GM15510 (cell line): Measurements from ENCODE around the gene LMNTD2.

Experiments used
- POLR2A ChIP-seq: IDR thresholded peaks from 3 replicates; pipeline ENCODE4 v1.6.1; 2011; ENCODE audit warnings: borderline replicate concordance; ENCODE audit not compliant: insufficient read length; ENCODE audit errors: extremely low read depth

LMNTD2 gene

DNA sequence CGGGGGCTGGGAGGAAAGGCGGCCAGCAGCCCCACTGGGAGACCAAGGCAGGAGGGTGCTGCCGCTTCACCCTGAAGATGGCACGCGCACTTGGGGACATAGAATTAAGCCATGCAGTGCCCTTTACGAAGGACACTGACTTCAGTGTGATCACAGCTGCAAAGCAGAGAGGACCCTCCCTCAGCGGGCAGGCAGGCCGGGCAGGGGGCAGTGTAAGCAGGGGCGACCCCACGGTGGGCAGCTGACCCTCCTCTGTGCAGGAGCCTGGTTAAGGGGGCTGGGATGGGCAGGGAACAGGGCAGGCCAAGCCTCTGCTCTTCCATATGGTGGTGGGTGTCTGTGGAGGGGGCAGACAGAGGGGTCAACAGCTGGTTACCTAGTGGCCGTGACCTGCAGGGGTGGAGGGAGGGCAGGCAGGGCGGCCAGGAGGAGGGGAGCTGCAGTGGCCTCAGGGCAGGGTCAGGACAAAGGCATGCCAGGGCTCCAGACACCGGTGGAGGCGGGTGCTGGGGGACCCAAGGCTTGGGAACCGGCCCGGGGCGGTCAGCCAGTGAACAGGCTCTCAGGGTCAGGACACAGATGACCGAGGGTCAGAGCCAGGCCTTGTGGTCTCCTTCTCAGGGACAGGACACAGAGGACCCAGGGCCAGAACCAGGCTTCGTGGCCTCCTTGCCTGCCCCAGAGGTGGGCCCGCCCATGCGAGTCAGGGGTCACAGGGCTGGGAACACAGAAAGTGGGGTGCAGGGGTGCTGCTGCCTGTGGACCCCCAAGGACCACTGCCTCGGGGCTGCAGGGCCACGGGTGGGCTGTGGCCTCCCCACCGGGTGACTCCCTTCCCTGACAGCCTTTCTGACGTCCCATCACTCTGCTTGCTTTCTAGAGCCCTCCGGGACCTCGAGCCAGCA, 7.2 kb downstream of the LMNTD2 start:
- TF ChIP-seq POLR2A: no peak

DNA sequence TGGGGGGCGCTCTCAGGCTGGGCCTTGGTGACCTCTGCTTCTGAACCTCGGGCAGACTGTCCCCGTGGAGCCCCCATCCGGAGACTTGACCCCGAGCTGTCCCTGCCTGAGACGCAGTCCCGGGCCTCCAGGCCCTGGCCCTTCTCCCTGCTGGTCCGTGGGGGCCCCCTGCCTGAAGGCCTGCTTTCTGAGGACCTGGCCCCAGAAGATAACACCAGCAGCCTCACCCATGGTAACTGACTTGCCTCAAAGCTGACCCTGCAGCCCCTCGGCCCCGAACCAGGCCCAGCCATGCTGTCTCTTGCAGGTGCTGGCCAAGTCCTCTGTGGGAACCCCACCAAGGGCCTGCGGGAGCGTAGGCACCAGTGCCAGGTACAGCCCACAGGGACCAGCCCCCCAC, 8.9 kb downstream of the LMNTD2 start:
- TF ChIP-seq POLR2A: no peak

DNA sequence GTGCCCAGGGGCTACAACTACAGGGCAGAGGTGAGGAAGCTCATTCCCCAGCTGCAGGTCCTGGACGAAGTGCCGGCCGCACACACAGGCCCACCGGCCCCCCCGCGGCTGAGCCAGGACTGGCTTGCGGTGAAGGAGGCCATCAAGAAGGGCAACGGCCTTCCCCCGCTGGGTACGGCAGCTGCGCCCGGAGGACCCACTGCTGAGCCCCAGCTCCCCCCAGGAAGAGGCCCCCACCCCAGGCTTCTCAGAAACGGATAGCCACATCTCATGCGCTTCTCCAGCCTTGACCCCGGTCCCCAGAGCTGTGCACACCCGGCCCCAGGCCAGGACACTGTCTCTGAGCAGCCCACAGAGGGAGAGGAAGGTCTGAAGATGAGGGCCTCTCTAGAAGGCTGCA, 9.4 kb downstream of the LMNTD2 start:
- no peak for TF ChIP-seq POLR2A

DNA sequence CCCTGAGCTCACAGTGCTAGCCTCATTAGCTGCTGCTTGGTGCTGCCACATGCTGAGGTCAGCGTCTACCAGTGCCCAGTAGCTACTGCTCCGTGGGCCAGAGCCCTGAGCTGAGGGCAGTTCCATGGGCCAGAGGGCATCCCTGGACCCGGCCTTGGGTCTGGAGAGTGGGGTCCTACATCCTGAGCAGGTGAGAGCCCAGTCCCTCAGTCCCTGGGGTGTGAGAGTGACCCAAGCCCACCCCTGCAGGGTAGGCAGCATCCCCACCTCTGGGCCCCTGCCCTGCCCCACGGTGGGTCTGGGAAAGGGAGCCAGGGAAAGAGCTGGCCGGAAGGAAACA, 9.8 kb downstream of the LMNTD2 start:
- no peak for TF ChIP-seq POLR2A

DNA sequence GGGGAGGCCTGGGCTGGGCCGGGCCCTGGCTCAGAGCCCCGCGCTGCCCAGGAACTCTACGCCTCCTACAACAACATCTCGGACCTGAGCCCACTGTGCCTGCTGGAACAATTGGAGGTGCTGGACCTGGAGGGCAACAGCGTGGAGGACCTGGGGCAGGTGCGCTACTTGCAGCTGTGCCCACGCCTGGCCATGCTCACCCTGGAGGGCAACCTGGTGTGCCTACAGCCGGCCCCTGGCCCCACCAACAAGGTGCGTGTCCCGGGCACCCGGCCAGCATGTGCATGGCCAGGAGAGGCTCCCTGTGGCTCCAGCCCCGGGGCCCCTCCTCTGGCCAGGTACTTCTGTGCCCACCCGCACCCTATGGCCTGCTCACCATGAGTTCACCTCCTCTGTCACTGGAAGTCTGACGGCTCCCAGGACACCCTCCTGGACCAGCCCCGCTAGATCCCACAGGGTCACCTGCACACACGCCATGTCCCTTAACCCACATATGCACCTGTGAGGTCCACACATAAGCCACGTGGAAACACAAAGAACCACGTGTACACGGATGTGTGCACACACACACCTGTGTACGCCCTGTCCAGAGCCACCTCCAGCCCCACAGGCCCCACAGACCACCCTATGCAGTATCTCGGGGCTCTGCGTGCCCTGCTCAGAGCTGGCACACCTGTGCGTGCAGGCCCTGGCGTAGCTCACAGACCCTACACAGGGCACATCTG, 10.4 kb downstream of the LMNTD2 start:
- no peak for TF ChIP-seq POLR2A

DNA sequence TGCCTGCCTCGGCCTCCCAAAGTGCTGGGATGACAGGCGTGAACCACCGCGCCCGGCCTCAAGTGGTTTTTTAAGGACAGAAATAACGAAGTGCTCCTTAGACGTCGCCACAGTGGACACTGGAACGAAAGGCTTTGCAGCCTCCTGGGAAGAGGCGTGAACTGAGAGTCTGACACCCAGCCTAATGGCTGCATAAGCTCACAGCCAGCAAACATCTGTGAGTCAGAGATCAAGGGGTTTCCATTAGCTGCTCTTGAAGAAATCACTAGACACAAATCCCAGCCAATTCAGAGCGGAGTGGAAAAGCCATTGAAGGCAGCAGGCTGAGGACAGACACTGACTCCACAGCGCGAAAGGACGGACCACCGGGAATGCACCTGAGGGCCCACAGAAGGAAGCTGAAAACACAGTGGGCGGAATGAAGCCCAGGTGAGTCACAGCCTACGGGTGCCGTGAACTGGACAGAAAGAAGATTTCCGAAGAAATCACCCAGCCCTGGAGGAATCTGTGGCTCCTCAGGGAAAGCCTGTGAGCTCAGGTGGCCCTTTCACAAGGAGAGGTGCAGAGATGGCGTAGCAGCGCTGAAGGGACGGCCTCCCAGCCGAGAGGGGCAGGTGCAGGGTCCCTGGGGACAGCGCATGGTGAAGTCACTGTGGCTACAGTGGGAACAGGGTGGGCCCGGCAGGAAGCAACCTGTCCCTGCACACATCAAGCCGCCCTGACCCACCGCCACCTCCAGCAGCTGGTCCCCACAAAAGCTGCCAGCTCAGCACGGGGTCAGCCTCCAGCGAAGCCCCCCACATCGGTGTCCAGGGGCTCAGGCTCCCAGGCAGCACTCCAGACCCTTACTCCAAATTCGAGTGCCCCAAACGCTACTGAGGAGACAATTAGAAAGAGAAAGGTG, 11.6 kb downstream of the LMNTD2 start:
- no peak for TF ChIP-seq POLR2A

DNA sequence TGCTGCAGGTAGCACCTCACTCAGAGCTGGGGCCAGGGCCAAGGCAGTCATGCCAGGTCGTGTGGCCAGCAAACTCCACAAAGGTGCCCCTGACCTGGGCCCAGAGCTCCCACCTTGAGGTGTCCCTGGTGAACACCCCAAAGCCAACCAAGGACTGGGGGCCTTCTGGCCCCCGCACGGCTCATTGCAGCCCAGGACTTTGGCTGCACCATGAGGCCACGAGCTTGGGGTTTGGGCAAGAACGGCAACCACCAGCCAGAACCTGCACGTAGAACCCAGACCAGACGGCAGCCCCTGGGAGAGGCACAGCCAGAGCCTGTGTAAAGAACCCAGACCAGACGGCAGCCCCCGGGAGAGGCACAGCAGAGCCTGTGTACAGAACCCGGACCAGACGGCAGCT, 15.4 kb downstream of the LMNTD2 start:
- TF ChIP-seq POLR2A: no peak

DNA sequence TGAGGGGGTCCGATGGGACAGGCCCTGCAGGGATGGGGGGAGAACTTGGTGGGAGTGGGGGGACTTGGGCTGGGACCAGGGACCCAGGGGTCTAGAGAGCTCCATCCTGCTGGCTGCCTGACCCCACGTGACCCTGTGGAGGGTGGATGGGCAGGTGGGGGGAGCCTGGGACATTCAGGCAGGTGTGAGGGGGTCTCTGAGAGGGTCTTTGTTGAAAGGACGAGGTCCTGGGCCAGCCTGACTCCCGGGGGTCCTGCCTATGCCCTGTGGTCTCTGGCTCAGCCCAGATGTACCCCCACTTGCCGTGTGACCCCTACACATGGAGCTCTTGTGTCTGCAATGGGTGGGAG, 15.7 kb downstream of the LMNTD2 start:
- TF ChIP-seq POLR2A: no peak

DNA sequence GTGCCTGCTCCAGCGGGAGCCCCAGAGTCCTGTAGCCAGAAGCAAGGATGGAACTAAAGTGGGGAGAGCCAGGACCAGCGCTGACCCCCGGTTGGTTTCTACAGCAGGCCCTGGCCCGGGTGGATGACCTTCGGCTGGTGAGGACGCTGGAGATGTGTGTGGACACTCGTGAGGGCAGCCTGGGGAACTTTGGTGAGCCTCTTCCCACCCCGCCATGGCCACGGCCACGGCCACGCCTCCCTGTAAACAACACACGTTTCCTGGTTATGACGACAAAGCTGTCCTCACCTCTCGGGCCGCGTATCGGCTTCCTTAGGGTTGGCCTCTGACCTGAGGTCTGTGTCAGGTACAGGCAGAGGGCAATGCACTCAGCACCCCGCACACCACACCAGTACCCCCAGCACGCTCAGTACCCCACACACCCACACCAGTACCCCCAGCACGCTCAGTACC, 19.1 kb downstream of the LMNTD2 start:
- no peak for TF ChIP-seq POLR2A

DNA sequence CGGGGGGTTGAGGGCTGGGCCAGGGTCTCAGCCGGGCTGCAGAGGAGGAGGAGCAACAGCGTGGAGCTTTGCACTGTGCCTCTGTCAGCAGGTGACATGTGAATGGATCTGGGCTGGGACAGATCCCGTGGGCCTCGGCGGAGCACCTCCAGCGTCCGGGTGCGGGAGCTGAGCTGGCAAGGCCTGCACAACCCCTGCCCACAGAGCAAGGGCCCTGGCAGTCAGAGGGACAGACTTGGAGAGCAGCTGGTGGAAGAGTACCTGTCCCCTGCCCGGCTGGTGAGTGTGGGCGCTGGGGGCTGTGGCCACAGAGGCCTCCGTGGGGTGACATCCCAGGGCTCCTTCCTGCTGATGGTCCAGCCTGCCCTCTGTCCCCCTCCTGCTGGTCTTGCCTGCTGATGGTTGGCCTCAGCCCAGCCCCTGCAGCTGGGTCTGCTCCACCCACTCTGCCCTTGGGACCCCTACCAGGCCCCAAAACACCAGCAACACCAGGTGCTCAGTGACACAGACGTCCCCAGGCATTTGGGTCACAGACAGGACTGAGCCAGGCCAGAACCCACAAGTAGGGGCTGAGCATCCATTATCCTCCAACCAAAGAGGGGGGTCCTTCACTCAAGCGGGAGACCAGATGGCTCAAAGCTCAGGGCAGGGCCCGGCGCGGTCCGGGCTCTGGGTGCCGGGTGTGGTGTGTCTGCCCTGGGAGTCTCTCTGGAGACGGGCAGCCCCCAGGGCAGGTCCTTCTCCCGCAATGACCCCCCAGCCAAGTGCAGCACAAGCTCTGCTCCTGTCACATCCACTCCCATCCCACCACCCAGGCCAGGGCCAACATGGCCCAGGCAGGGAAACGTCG, 19.7 kb downstream of the LMNTD2 start:
- no peak for TF ChIP-seq POLR2A

DNA sequence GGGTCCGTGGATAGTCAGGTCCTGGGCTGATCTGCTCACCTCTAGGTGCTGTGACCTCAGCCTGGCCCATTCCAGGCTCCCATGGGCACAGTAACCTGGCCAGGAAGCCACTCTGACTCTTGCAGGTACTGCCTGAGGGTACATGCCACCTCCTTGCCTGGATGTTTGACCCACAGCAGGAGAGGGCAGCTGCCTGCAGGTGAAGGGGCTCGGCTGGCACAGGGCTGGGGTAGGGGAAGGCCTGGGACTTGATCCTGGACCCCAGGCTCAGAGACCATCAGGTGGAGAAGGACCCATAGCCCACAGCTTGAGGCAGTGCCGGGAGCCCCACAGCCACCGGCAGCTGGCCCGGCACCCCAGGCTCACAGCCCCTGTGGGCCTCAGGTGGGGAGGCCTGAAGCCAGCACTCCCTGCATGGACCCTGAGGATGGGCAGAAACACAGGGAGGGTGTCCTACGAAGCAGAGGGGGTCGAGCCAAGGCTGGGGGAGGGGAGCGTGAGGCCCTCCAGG, 20.5 kb downstream of the LMNTD2 start:
- TF ChIP-seq POLR2A: no peak

DNA sequence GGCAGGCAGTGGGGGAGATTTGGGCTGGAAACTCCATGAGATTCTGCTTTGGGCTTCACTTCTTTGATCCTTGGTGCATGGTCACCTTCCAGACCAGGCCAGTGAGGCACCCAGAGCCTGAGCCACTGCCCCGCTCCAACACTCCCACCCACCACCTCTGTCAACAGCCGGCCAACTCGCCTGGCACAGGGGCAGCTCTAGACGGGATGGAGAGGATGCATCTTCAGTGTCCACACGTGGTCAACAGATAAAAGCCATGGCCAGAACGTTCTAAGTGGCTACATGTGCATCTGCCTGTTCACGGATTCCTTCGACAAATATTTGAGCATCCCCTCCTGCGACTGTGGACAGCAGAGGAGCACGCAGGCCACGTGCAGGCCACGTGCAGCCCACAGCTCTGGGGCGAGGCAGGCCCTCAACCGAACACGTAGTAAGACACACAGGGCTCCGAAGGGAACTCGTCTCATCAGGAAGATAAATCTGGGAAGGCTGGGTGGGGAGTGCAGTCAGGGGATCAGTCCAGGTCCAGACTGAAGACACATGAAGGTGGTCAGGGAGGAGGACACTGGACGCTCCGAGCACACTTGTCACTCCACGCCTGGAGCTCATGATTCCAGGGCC, 22.0 kb downstream of the LMNTD2 start:
- TF ChIP-seq POLR2A: no peak

DNA sequence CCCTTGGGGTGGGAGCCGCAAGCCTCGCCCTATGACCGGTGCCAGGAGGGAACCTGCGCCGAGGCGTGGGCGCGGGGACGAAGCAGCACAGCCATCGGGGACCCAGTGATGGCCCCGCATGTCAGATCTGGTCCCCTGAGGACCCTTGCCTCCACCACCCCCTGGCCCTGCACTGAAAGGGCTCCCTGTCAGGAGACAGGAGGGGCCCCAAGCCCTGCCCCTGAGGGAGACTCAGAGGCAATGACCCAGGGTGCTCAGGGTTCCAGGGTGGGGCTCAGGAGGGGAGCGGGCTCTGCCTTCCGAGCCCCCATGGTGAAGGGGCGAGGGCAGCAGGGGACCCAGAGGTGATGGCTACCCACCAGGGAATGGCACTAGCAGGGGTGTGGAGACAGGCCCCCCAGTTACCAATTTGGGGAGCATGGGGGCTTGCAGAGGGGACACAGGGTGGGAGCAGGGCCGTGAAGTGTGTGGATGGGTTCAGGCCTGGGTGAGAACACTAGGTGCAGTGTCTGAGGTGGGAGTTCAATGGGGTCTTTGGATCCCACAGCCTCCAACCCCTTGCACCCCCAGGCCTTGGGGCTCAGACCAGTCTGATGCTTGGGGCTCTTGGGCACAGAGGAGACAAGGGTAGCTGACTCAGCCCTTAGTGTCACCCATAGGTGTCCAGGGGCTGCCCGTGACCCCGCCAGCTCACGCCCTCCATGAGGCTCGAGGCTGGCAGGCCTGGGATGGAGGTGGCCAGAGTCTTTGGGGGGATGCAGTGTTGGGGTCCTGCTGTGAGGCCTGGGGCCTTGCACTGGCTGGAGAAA, 22.7 kb downstream of the LMNTD2 start:
- no peak for TF ChIP-seq POLR2A
